OCI-LY1 (cell line): Measurements from ENCODE around the gene TRIM6.

ENCODE experiments used
- H2AFZ ChIP-seq: fragments of 200-600 bp; sonication (generic), shearing (Covaris generic); 2 replicates; pipeline ENCODE4 v1.6.0; 2014; ENCODE audit warnings: antibody characterized with exemption, mild to moderate bottlenecking, low read length
- H3F3A ChIP-seq: fragments of 200-600 bp; sonication (generic), shearing (Covaris generic); 2 replicates; pipeline ENCODE4 v1.6.0; 2014; ENCODE audit warnings: mild to moderate bottlenecking, antibody characterized with exemption, low read length, moderate library complexity; ENCODE audit not compliant: insufficient read depth
- H3K27ac ChIP-seq: fragments of 200-600 bp; sonication (generic); 2 replicates; pipeline ENCODE4 v1.5.1; 2014; ENCODE audit warnings: low read length, mixed run types, mild to moderate bottlenecking, low read depth; ENCODE audit not compliant: poor library complexity, severe bottlenecking
- H3K27me3 ChIP-seq: fragments of 200-600 bp; sonication (generic); 2 replicates; pipeline ENCODE4 v1.6.0; 2014; ENCODE audit warnings: antibody characterized with exemption, mild to moderate bottlenecking, low read length, moderate library complexity; ENCODE audit not compliant: insufficient read depth
- H3K36me3 ChIP-seq: fragments of 200-600 bp; sonication (generic); 2 replicates; pipeline ENCODE4 v1.6.1; 2014; ENCODE audit warnings: mild to moderate bottlenecking, antibody characterized with exemption, low read length, moderate library complexity, mixed read lengths; ENCODE audit not compliant: insufficient read depth
- H3K4me1 ChIP-seq: fragments of 200-600 bp; sonication (generic); 2 replicates; pipeline ENCODE4 v1.5.1; 2014; ENCODE audit warnings: mild to moderate bottlenecking, low read length, moderate library complexity; ENCODE audit not compliant: insufficient read depth, severe bottlenecking
- H3K4me2 ChIP-seq: fragments of 200-600 bp; sonication (generic), shearing (Covaris generic); 2 replicates; pipeline ENCODE4 v1.6.1; 2014; ENCODE audit warnings: low read length
- H3K4me3 ChIP-seq: fragments of 200-600 bp; sonication (generic); 2 replicates; pipeline ENCODE4 v1.5.1; 2014; ENCODE audit warnings: low read length, low read depth, mild to moderate bottlenecking, mixed read lengths; ENCODE audit not compliant: poor library complexity, severe bottlenecking
- H3K79me2 ChIP-seq: fragments of 200-600 bp; shearing (Covaris generic); 2 replicates; pipeline ENCODE4 v1.6.1; 2016; ENCODE audit warnings: mixed run types, low read length, mixed read lengths; ENCODE audit not compliant: insufficient read depth
- H3K9ac ChIP-seq: fragments of 200-600 bp; sonication (generic), shearing (Covaris generic); 2 replicates; pipeline ENCODE4 v1.6.1; 2014; ENCODE audit warnings: mild to moderate bottlenecking, low read length, mixed read lengths
- H3K9me2 ChIP-seq: fragments of 200-600 bp; sonication (generic), shearing (Covaris generic); 2 replicates; pipeline ENCODE4 v1.6.1; 2014; ENCODE audit warnings: low read depth, mild to moderate bottlenecking, low read length, mixed read lengths
- H3K9me3 ChIP-seq: fragments of 200-600 bp; shearing (Covaris generic); 2 replicates; pipeline ENCODE4 v1.6.1; 2014; ENCODE audit warnings: low read length, mixed read lengths
- H4K20me1 ChIP-seq: fragments of 200-600 bp; sonication (generic), shearing (Covaris generic); 2 replicates; pipeline ENCODE4 v1.6.0; 2016; ENCODE audit warnings: mild to moderate bottlenecking, low read length; ENCODE audit not compliant: insufficient read depth
- CTCF ChIP-seq: fragments of 200-600 bp; sonication (generic), shearing (Covaris generic); IDR thresholded peaks from 2 replicates; pipeline ENCODE4 v1.5.1; 2017; ENCODE audit warnings: mild to moderate bottlenecking, antibody characterized with exemption, low read length, moderate library complexity, mixed read lengths
- EZH2 ChIP-seq: fragments of 200-600 bp; sonication (generic), shearing (Covaris generic); IDR thresholded peaks from 2 replicates; pipeline ENCODE4 v1.8.0; 2017; ENCODE audit warnings: borderline replicate concordance, mixed run types, mild to moderate bottlenecking, antibody characterized with exemption, low read length, moderate library complexity, mixed read lengths

The TRIM6 gene

GRCh38 chr11:5621580-5621979 lies 25.1 kb downstream of the TRIM6 start:
- H3K9ac ChIP-seq: no peak overlapping the region
- no peaks in the 10 kb centered on the region for H3K36me3 ChIP-seq
- no peaks in the 10 kb centered on the region for H3K9me3 ChIP-seq
- no peak for TF ChIP-seq EZH2
- H3K9me2 ChIP-seq: no peaks in the 10 kb centered on the region
- no peak overlapping the region for H3K27ac ChIP-seq
- H3K4me1 ChIP-seq: peaks cover 20% of the 10 kb centered on the region
- H4K20me1 ChIP-seq: no peaks in the 10 kb centered on the region
- no peaks in the 10 kb centered on the region for H3F3A ChIP-seq
- no peaks in the 10 kb centered on the region for H3K27me3 ChIP-seq
- H3K79me2 ChIP-seq: no peaks in the 10 kb centered on the region
- H3K4me3 ChIP-seq: no peak overlapping the region
- no peak overlapping the region for H3K4me2 ChIP-seq
- no peak overlapping the region for H2AFZ ChIP-seq

- H3K36me3 ChIP-seq: no peaks in the 10 kb centered on the region
- H3K4me1 ChIP-seq: peaks cover 20% of the 10 kb centered on the region
- H3K9me3 ChIP-seq: no peaks in the 10 kb centered on the region
- H3K9me2 ChIP-seq: no peaks in the 10 kb centered on the region
- H3K9ac ChIP-seq: no peak overlapping the region
- H3F3A ChIP-seq: no peaks in the 10 kb centered on the region
- H3K4me3 ChIP-seq: no peak overlapping the region
- no peak overlapping the region for H3K27ac ChIP-seq
- H4K20me1 ChIP-seq: no peaks in the 10 kb centered on the region
- TF ChIP-seq CTCF (no peak), EZH2 (no peak)
- no peak overlapping the region for H3K4me2 ChIP-seq
- no peaks in the 10 kb centered on the region for H3K79me2 ChIP-seq
- H2AFZ ChIP-seq: no peak overlapping the region
- H3K27me3 ChIP-seq: no peaks in the 10 kb centered on the region
Observed at GRCh38 chr11:5622802-5623201, 26.4 kb downstream of the TRIM6 start.

- H3K9me2 ChIP-seq: no peaks in the 10 kb centered on the region
- no peak for TF ChIP-seq EZH2
- H3K27ac ChIP-seq: peak within 1 kb of the TSS; percentile 31
- no peaks in the 10 kb centered on the region for H3K9me3 ChIP-seq
- H4K20me1 ChIP-seq: no peaks in the 10 kb centered on the region
- peak within 1 kb of the TSS; percentile 79 for H3K9ac ChIP-seq
- peak within 1 kb of the TSS; percentile 85 for H3K4me3 ChIP-seq
- peaks cover 20% of the 10 kb centered on the region for H3K4me1 ChIP-seq
- no peaks in the 10 kb centered on the region for H3K79me2 ChIP-seq
- peak within 1 kb of the TSS; percentile 85 for H3K4me2 ChIP-seq
- no peaks in the 10 kb centered on the region for H3F3A ChIP-seq
- H2AFZ ChIP-seq: peak within 1 kb of the TSS; percentile 35; the same call in 1 of the 2 replicates
- H3K36me3 ChIP-seq: no peaks in the 10 kb centered on the region
- no peaks in the 10 kb centered on the region for H3K27me3 ChIP-seq
Observed at GRCh38 chr11:5624489-5625279, 28.2 kb downstream of the TRIM6 start, which contains the start of gene TRIM34. Gene TRIM34 (plus strand): TSS chr11:5625001. CDS start chr11:5632332, 7,331 bp downstream.

- Histone ChIP-seq H4K20me1 (no peaks in the 10 kb centered on the region), H3F3A (no peaks in the 10 kb centered on the region), H3K4me3 (peak overlapping the region; percentile 85), H3K9me2 (no peaks in the 10 kb centered on the region), H3K27ac (no peak overlapping the region), H3K9ac (peak overlapping the region; percentile 79), H3K79me2 (no peaks in the 10 kb centered on the region), H3K9me3 (no peaks in the 10 kb centered on the region), H3K27me3 (no peaks in the 10 kb centered on the region), H2AFZ (no peak overlapping the region), H3K4me1 (peaks cover 20% of the 10 kb centered on the region), H3K36me3 (no peaks in the 10 kb centered on the region), H3K4me2 (peak overlapping the region; percentile 85)
- TF ChIP-seq EZH2 (no peak), CTCF (no peak)
Observed at GRCh38 chr11:5625281-5625680, 28.8 kb downstream of the TRIM6 start.
